ACHN (cell line): Measurements from ENCODE around the gene GAP43.

Experiments
- DNase-seq: peaks from one replicate; pipeline ENCODE4 v3.0.0-alpha.2; 2015
- in situ Hi-C: cut with HindIII; loops from 2 replicates; pipeline ENCODE4 v1.10.0; 2017; ENCODE audit warnings: low sequenced_read_pairs, low pct_ligation_motif_present, low pct_unique_long_range_greater_than_20kb

The GAP43 gene

DNA sequence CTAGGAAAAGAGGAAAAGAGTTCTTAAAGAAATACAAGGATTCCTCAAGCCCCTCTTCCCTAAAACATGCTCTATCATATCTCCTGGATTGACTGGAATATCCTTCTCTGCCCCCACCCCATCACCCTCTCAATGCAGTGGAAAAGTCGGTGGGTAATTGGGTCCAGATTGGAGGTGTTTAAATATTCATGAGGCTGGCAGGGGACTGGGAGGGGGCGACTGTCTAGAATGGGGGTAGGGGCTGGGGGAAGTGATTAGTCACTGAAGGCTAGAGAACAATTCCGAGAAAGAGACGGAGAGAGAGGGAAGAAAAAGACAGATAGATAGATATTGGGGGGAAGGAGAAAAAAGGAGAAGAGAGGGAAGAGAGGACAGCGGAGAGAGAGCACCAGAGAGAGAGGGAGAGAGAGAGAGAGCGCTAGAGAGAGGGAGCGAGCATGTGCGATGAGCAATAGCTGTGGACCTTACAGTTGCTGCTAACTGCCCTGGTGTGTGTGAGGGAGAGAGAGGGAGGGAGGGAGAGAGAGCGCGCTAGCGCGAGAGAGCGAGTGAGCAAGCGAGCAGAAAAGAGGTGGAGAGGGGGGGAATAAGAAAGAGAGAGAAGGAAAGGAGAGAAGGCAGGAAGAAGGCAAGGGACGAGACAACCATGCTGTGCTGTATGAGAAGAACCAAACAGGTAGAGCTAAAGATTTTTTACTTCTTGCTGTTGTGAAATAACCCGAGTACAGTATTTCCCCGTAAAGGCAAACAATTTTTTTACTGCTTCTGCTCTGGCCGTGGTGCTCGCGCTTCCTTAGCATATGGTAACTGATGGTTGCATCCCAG lies at the start of gene GAP43:
Gene GAP43, plus strand, starts transcription at position 467 of the 825 bp plus-strand sequence. Its CDS starts 180 bp downstream, at position 647.
- in situ Hi-C loops = no loop called here
- DNase-seq = peak; percentile 26

- in situ Hi-C loops = no loop called here
- no peak for DNase-seq
Observed at GRCh38 chr3:115576325-115576875, 46.9 kb upstream of the GAP43 start.

- in situ Hi-C loops = no loop called here
Observed at GRCh38 chr3:115577000-115577399, 46.3 kb upstream of the GAP43 start.

DNA sequence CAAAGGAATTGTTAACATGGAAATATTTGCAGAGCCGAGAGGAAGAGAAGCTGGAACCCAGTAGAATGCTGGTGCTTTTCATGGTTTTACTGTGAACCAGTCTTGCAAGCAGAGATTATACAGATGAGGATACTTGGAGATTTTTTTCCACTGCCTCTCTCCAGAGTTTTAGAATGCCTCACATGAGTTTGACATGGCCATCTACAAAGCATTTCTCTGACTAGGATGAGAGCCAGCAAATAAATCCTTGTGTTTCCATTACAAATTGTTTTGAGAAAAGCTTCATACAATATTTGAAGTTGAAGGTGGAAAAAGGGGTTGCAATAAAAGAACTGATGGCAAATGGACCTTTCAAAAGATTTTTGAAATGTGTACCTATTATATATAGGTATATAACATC lies 45.0 kb upstream of the GAP43 start:
- in situ Hi-C loops = no loop called here
- no peak for DNase-seq

More at GRCh38 chr3:115577000-115577399, 46.3 kb upstream of the GAP43 start:
- DNase-seq = no peak

- DNase-seq = no peak
- in situ Hi-C loops = no loop called here
Observed at GRCh38 chr3:115580566-115580965, 42.7 kb upstream of the GAP43 start.

DNA sequence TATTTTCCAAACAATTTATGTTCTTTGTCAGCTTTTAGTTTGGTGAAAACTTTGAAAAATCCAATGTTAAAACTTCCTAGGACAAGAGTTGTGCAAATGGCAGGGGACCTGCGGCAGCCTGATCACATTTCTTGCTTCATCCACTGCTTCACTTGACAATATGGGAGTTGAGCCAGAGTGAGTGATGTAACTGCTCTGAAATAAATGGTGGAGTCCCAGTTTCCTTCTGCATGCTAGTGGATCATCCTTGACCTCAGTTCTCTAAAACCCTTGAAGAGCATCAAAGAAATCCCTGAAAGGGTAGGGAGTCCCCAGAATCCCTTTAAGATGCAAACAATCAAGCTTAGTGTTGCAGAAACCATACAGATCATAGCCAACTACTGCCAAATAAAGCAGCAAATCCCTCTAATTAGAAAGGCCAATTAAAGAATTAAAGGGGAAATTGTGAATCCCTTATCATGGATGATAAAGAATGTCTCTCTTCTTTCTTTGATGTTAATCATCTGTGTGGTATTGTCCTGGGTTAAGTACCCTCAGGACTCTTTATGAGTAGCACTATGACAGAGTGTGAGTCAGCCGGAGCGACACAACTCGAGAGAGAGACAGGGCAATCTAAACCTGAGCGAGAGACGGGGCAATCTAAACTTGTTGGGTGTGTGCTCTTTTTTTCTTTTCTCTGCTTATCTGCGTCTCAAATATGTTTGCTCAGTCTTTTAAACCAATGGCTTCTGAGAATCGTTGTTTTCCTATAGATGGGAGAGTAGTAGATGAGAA lies 41.8 kb upstream of the GAP43 start:
- in situ Hi-C loops = no loop called here
- DNase-seq = no peak

DNA sequence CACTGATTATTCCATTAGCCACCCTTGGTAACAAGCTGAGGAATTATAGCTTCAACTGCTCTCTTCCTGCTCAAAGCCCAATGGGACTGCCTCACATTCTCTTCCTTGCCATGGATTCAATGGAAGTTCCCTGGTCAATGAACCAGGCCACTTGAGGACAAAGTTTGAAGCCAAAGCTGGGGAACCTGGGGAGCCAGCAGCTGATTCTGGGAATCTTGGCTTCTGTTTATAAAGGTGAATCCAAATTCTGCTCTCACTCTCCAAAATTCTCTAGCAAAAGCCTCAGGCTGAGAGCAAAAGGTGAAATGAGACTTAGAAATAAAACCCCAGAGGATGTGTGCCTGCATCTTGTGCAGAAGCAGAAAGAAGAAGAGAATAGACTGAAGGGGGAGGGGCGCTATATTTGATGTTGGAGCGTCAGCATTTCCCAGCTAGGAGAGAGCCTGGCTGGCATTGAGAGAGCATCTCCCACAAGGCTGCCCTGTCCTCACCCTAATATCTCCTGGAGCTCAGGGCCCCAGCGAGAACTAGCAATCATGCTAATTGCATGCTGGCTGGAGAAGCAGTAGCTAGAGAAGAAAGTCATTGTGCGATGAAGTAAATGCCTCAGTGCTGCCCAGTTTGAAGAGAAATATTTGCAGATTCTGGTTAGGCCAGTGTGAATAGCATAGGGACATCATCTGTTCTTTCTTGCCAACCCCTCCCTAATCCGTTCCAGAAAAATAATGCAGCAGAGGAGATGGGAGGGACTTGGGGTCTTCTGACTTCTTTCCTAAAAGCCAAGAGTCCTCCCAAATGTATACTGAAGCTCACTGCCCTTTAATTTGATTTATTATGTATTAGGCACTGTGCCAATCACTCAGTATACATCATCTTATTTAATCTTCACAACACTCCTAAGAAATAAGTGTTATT lies 34.9 kb upstream of the GAP43 start:
- in situ Hi-C loops = no loop called here
- no peak for DNase-seq

DNA sequence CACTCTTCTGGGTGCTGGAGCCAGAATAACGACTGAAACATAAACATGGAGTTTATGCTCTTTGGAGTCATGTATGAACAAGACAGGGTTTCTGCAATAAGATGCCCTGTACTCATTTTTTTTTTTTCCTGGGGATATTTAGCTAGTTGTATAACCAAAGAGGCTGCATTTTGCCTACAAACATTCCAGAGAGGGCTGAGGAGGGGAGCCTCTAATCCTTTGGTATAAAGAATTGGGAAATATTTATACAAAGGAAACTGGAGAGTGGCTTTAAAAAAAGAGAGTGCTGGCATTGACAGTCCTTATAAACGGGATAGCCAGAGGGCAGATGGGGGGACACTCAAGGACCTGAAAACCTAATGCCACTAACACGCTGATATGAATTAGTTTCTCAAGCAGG lies 32.4 kb upstream of the GAP43 start:
- no peak for DNase-seq

GRCh38 chr3:115595611-115596275 lies 27.6 kb upstream of the GAP43 start:
- DNase-seq = no peak
- in situ Hi-C loops = no loop called here

More for the DNA sequence above, 32.4 kb upstream of the GAP43 start:
- in situ Hi-C loops = no loop called here

DNA sequence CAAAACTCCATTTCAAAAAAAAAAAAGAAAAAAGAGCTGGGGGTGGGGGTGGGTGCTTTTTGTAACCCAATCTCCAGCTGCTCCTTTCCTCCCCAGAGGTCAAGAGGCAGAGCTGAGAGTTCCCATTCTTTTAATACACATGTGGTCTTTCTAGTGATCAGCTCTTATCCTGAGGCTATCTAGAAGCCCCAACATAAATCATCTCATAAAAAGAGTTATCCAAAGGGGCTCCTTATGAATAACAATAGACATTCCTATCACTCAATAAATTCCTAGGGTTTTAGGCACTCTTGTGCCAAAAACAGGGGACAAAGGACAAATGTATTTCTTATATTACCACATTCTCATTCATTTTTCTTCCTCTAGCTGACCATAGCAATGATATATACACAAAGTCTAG lies 25.1 kb upstream of the GAP43 start:
- in situ Hi-C loops = no loop called here
- no peak for DNase-seq

GRCh38 chr3:115602194-115602593 lies 21.1 kb upstream of the GAP43 start:
- in situ Hi-C loops = no loop called here

GRCh38 chr3:115611630-115612029 lies 11.7 kb upstream of the GAP43 start:
- in situ Hi-C loops = no loop called here
- no peak for DNase-seq

More at GRCh38 chr3:115602194-115602593, 21.1 kb upstream of the GAP43 start:
- DNase-seq = no peak

GRCh38 chr3:115615001-115615814 lies 8.1 kb upstream of the GAP43 start:
- DNase-seq = peak; percentile 19
- in situ Hi-C loops = no loop called here

- in situ Hi-C loops = no loop called here
Observed at GRCh38 chr3:115616461-115616860, 6.8 kb upstream of the GAP43 start.

GRCh38 chr3:115617591-115617990 lies 5.7 kb upstream of the GAP43 start:
- in situ Hi-C loops = no loop called here
- DNase-seq = no peak

More at GRCh38 chr3:115616461-115616860, 6.8 kb upstream of the GAP43 start:
- no peak for DNase-seq

- in situ Hi-C loops = no loop called here
- no peak for DNase-seq
Observed at GRCh38 chr3:115624029-115624741, 875 bp downstream of the GAP43 start.

DNA sequence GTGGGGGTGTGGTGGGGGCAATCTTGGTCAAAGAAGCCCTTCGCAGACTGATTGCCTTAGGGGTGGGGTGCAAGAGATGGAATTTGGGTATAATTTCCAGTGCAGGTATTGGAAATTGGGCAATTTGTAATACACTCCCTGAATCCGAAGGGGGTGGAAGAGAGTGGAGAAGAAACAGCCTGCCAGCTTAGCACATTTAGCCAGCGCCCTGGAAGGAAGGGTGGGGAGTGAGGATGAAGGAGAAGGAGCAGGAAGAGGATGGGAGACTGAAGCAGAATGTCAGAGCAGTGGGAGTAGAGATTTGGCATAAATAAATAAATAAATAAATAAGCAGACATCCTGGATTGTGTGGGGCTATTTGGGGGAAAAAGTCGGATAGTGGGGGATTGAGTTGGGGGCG lies 1.6 kb downstream of the GAP43 start:
- in situ Hi-C loops = no loop called here
- no peak for DNase-seq
